ENCODE measurements around the gene PAM. TPM values are rescaled to one million over a fixed set of nuclear protein-coding genes. Genes with fewer than 3 reads are reported as not detected.

The PAM gene
- total and polyA plus RNA-seq, 4 donors: 8.2 to 27.5 (median 13.7) TPM

DNA sequence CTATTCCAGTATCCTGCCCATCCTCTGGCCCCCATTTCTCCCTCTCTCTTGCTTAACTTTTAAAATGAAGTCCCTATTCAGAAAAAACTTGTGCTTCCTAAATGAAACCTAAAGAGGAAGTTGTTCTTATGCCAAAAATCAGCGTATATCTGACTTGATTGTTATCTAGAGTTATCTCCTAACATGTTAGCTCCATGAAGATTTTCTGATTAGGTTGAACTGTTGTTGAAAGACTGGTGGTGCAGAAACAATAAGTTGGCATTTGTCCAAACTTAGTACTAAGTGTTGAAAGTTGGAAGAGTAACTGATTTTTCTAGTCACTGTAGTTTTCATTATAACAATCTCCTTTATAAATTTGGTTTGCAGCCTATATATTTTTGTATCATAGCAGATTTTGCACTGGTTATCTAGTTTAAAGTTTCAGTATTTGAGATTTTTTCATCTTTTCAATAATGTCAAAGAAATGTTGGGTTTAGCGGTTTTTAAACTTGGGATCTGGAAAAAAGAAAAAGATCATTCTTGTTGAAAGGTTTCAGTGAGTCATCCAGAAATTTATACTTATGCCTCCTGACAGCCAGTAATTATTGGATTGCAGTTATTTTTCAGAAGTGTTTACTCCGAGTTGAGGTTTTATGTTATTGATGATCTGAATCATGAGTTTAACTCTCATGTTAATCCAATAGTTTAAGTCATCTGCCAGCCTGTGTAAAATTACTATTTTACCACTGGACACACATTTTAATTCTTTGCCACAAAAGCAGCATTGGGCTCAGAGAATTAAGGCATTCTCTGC lies 60.6 kb downstream of the PAM start:
- WGBS: 80% methylated on average over 3 of the region's 3 CpGs
- no peak overlapping the region for H3K9ac ChIP-seq (ENCODE audit: low read depth in 1 of 2, low read length in 2 of 2)
- H3K9me3 ChIP-seq (ENCODE audit: control insufficient read depth in 4 of 4, low read length in 3 of 4): no peaks in the 10 kb centered on the region
- H3K27me3 ChIP-seq (ENCODE audit: control insufficient read depth in 4 of 4, insufficient read depth in 4 of 4, low read length in 3 of 4): no peaks in the 10 kb centered on the region
- no peak for DNase-seq (ENCODE audit: low spot score)
- no peaks in the 10 kb centered on the region for H3K36me3 ChIP-seq (ENCODE audit: control insufficient read depth in 4 of 4, insufficient read depth in 3 of 4, low read depth in 1 of 4, low read length in 3 of 4)
- no peak overlapping the region for H3K27ac ChIP-seq (ENCODE audit: low read depth in 1 of 2, low read length in 2 of 2)
- TF ChIP-seq, protein P1, sequence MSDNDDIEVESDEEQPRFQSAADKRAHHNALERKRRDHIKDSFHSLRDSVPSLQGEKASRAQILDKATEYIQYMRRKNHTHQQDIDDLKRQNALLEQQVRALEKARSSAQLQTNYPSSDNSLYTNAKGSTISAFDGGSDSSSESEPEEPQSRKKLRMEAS (IDR thresholded peaks at IDR 0.05): no peak
- TF ChIP-seq, protein P2, sequence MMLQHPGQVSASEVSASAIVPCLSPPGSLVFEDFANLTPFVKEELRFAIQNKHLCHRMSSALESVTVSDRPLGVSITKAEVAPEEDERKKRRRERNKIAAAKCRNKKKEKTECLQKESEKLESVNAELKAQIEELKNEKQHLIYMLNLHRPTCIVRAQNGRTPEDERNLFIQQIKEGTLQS (IDR thresholded peaks at IDR 0.05): no peak
- no peak for TF ChIP-seq RXRA (IDR thresholded peaks at IDR 0.05)
- no peak for TF ChIP-seq GABPA (IDR thresholded peaks at IDR 0.05 in 1 of 2, conservative IDR thresholded peaks at IDR 0.05 in 1 of 2)
- TF ChIP-seq JUND (IDR thresholded peaks at IDR 0.05): no peak
- no peak for TF ChIP-seq TAF1 (conservative IDR thresholded peaks at IDR 0.05)
- TF ChIP-seq SP1 (IDR thresholded peaks at IDR 0.05): no peak
- TF ChIP-seq, protein P3, sequence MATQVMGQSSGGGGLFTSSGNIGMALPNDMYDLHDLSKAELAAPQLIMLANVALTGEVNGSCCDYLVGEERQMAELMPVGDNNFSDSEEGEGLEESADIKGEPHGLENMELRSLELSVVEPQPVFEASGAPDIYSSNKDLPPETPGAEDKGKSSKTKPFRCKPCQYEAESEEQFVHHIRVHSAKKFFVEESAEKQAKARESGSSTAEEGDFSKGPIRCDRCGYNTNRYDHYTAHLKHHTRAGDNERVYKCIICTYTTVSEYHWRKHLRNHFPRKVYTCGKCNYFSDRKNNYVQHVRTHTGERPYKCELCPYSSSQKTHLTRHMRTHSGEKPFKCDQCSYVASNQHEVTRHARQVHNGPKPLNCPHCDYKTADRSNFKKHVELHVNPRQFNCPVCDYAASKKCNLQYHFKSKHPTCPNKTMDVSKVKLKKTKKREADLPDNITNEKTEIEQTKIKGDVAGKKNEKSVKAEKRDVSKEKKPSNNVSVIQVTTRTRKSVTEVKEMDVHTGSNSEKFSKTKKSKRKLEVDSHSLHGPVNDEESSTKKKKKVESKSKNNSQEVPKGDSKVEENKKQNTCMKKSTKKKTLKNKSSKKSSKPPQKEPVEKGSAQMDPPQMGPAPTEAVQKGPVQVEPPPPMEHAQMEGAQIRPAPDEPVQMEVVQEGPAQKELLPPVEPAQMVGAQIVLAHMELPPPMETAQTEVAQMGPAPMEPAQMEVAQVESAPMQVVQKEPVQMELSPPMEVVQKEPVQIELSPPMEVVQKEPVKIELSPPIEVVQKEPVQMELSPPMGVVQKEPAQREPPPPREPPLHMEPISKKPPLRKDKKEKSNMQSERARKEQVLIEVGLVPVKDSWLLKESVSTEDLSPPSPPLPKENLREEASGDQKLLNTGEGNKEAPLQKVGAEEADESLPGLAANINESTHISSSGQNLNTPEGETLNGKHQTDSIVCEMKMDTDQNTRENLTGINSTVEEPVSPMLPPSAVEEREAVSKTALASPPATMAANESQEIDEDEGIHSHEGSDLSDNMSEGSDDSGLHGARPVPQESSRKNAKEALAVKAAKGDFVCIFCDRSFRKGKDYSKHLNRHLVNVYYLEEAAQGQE (IDR thresholded peaks at IDR 0.05): no peak
- no peak overlapping the region for H3K4me3 ChIP-seq (ENCODE audit: low read depth in 1 of 3, low read length in 3 of 3)
- no peaks in the 10 kb centered on the region for H3K4me1 ChIP-seq (ENCODE audit: control insufficient read depth in 4 of 4, insufficient read depth in 4 of 4, low read length in 3 of 4)

DNA sequence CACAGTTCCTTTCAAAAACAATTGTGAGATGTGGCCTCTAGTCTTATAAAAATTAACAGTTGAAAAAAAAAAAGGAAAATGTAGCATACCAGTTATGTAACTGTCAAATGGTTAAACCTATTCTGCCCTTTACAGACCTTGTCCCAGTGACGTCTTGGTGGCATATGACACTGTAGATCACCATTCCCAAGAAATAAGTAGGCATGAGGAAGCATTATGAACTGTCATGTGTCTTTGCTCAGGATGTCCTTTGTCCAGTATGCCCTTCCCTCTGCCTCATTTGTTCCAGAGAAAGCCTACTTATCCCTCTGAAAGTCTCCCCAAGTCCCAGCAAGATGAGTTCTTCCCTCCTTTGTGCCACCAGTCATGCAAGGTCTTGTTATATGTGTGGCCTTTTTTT lies 63.2 kb downstream of the PAM start:
- Histone ChIP-seq H3K9me3 (ENCODE audit: control insufficient read depth in 4 of 4, low read length in 3 of 4) (no peaks in the 10 kb centered on the region), H3K27ac (ENCODE audit: low read depth in 1 of 2, low read length in 2 of 2) (no peak overlapping the region), H3K36me3 (ENCODE audit: control insufficient read depth in 4 of 4, insufficient read depth in 3 of 4, low read depth in 1 of 4, low read length in 3 of 4) (no peaks in the 10 kb centered on the region), H3K4me1 (ENCODE audit: control insufficient read depth in 4 of 4, insufficient read depth in 4 of 4, low read length in 3 of 4) (no peaks in the 10 kb centered on the region), H3K9ac (ENCODE audit: low read depth in 1 of 2, low read length in 2 of 2) (no peak overlapping the region), H3K4me3 (ENCODE audit: low read depth in 1 of 3, low read length in 3 of 3) (no peak overlapping the region), H3K27me3 (ENCODE audit: control insufficient read depth in 4 of 4, insufficient read depth in 4 of 4, low read length in 3 of 4) (no peaks in the 10 kb centered on the region)
- WGBS: 92% methylated on average over 1 of the region's 1 CpG
- no peak for DNase-seq (ENCODE audit: low spot score)
- TF ChIP-seq GABPA (IDR thresholded peaks at IDR 0.05 in 1 of 2, conservative IDR thresholded peaks at IDR 0.05 in 1 of 2) (no peak), RAD21 (IDR thresholded peaks at IDR 0.05) (no peak), FOXA1 (IDR thresholded peaks at IDR 0.05) (no peak), HNF4A (conservative IDR thresholded peaks at IDR 0.05) (no peak), YY1 (IDR thresholded peaks at IDR 0.05) (no peak), SP1 (IDR thresholded peaks at IDR 0.05) (no peak), HNF4G (IDR thresholded peaks at IDR 0.05) (no peak), TAF1 (conservative IDR thresholded peaks at IDR 0.05) (no peak), RXRA (IDR thresholded peaks at IDR 0.05) (no peak), EGR1 (IDR thresholded peaks at IDR 0.05; ENCODE audit: low read depth in 2 of 2) (no peak), NR2F2 (IDR thresholded peaks at IDR 0.05) (no peak)
- TF ChIP-seq, protein P2 (IDR thresholded peaks at IDR 0.05): no peak
- TF ChIP-seq, protein P4, sequence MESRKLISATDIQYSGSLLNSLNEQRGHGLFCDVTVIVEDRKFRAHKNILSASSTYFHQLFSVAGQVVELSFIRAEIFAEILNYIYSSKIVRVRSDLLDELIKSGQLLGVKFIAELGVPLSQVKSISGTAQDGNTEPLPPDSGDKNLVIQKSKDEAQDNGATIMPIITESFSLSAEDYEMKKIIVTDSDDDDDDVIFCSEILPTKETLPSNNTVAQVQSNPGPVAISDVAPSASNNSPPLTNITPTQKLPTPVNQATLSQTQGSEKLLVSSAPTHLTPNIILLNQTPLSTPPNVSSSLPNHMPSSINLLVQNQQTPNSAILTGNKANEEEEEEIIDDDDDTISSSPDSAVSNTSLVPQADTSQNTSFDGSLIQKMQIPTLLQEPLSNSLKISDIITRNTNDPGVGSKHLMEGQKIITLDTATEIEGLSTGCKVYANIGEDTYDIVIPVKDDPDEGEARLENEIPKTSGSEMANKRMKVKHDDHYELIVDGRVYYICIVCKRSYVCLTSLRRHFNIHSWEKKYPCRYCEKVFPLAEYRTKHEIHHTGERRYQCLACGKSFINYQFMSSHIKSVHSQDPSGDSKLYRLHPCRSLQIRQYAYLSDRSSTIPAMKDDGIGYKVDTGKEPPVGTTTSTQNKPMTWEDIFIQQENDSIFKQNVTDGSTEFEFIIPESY (IDR thresholded peaks at IDR 0.05): no peak
- TF ChIP-seq, protein P3 (IDR thresholded peaks at IDR 0.05): no peak
- TF ChIP-seq, protein P1 (IDR thresholded peaks at IDR 0.05): no peak
- TF ChIP-seq, protein P5, sequence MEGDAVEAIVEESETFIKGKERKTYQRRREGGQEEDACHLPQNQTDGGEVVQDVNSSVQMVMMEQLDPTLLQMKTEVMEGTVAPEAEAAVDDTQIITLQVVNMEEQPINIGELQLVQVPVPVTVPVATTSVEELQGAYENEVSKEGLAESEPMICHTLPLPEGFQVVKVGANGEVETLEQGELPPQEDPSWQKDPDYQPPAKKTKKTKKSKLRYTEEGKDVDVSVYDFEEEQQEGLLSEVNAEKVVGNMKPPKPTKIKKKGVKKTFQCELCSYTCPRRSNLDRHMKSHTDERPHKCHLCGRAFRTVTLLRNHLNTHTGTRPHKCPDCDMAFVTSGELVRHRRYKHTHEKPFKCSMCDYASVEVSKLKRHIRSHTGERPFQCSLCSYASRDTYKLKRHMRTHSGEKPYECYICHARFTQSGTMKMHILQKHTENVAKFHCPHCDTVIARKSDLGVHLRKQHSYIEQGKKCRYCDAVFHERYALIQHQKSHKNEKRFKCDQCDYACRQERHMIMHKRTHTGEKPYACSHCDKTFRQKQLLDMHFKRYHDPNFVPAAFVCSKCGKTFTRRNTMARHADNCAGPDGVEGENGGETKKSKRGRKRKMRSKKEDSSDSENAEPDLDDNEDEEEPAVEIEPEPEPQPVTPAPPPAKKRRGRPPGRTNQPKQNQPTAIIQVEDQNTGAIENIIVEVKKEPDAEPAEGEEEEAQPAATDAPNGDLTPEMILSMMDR (IDR thresholded peaks at IDR 0.05; ENCODE audit: low read depth, low read length, missing input control): no peak
